ENCODE data around the gene TRPM8. TPM values are rescaled to one million over a fixed set of nuclear protein-coding genes. Genes with fewer than 3 reads are reported as not detected.

The TRPM8 gene
- total and polyA plus RNA-seq, 2 of the 8 experiments (the other 6 are each of a cell fraction or from before 2014, with no cell fraction given): 0.18 to 0.54 TPM

DNA sequence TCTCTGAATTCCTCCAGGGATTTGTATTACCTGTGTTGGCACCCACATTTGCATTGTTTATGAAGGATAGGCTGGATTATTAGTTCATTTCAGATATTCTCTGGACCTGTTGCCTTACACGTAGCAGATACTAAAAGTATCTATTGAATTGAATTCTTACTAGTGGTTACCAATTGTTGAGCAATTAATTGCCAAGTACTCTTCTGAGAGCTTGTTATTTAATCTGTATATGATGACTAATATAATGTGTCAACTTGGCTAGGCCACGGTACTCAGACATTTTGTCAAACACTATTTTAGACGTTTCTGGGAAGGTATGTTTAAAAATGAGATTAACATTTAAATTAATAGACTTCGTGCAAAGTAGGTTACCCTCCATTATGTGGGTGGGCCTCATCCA is 130.9 kb downstream of the TRPM8 start:
- H2BK120ac ChIP-seq (replicated peaks; ENCODE audit: low read depth, low read length): no peak overlapping the region
- no peak overlapping the region for H3K4ac ChIP-seq (replicated peaks; ENCODE audit: insufficient read length, low read depth, low read length)
- no peak overlapping the region for H2AFZ ChIP-seq (ENCODE audit: low read length)
- no peaks in the 10 kb centered on the region for H3K4me1 ChIP-seq (replicated peaks in 1 of 4; ENCODE audit: control insufficient read depth in 3 of 4, insufficient read depth in 4 of 4, low read length in 3 of 4)
- CTCF ChIA-PET (ENCODE audit: partially characterized antibody): interaction anchor here (1.7 kb wide), 1 partner anchor 19 kb away, joined by 3 read pairs; no protein-coding TSS in a partner anchor
- H3K27me3 ChIP-seq (replicated peaks in 1 of 4; ENCODE audit: control insufficient read depth in 3 of 4, extremely low read depth in 1 of 4, insufficient read depth in 3 of 4, low read length in 3 of 4): peaks cover 0 to 1% (median 0%) of the 10 kb centered on the region in 4 experiments; a peak in 1 of 7 replicates
- POLR2A ChIA-PET (ENCODE audit: partially characterized antibody): no interaction called here
- no peaks in the 10 kb centered on the region for H3K36me3 ChIP-seq (ENCODE audit: control insufficient read depth in 2 of 4, insufficient read depth in 4 of 4, low read length in 3 of 4)
- no peak overlapping the region for H3K9ac ChIP-seq (replicated peaks in 1 of 4; ENCODE audit: extremely low read depth in 1 of 4, low read depth in 3 of 4, low read length in 3 of 4)
- no peak overlapping the region for H2BK5ac ChIP-seq (ENCODE audit: low read depth, low read length)
- no peak overlapping the region for H4K5ac ChIP-seq (ENCODE audit: insufficient read length, low read depth, low read length)
- no peaks in the 10 kb centered on the region for H4K20me1 ChIP-seq (replicated peaks in 1 of 2; ENCODE audit: control insufficient read depth in 1 of 2, insufficient read depth in 2 of 2, low read length in 2 of 2)
- no peak overlapping the region for H2BK15ac ChIP-seq (ENCODE audit: low read length)
- no peaks in the 10 kb centered on the region for H3K23me2 ChIP-seq (ENCODE audit: low read depth, low read length)
- H3K9me3 ChIP-seq (ENCODE audit: insufficient read depth in 2 of 2, low read depth in 1 of 2, low read length in 1 of 2): no peaks in the 10 kb centered on the region
- H2BK20ac ChIP-seq (ENCODE audit: low read length): no peak overlapping the region
- no peaks in the 10 kb centered on the region for H3K79me1 ChIP-seq (ENCODE audit: low read depth, low read length)
- no peak overlapping the region for H2BK12ac ChIP-seq (ENCODE audit: low read depth, low read length)
- no peak overlapping the region for H3K4me3 ChIP-seq (ENCODE audit: extremely low read depth in 1 of 4, insufficient read depth in 2 of 4, low read depth in 3 of 4, low read length in 4 of 4)
- DNase-seq (ENCODE audit: low read depth in 1 of 2, low spot score in 2 of 2) (no peak), FAIRE-seq (no peak)
- TF ChIP-seq SUZ12 (IDR thresholded peaks at IDR 0.05; ENCODE audit: low read length): no peak
- no peak for TF ChIP-seq POLR2AphosphoS5 (IDR thresholded peaks at IDR 0.05; ENCODE audit: low read depth, low read length)
- TF ChIP-seq, protein P1, sequence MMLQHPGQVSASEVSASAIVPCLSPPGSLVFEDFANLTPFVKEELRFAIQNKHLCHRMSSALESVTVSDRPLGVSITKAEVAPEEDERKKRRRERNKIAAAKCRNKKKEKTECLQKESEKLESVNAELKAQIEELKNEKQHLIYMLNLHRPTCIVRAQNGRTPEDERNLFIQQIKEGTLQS (IDR thresholded peaks at IDR 0.05; ENCODE audit: insufficient read depth, low read depth, low read length): no peak
- TF ChIP-seq TCF12 (IDR thresholded peaks at IDR 0.05; ENCODE audit: low read depth, low read length): no peak
- no peak for TF ChIP-seq TBP (IDR thresholded peaks at IDR 0.05; ENCODE audit: low read depth, low read length)
- TF ChIP-seq NANOG (IDR thresholded peaks at IDR 0.05; ENCODE audit: insufficient read depth, low read depth, low read length, poor library complexity, severe bottlenecking): no peak
- TF ChIP-seq PHF8 (conservative IDR thresholded peaks at IDR 0.05; ENCODE audit: low read depth, low read length): no peak
- no peaks in the 10 kb centered on the region for H3K79me2 ChIP-seq (ENCODE audit: control insufficient read depth in 1 of 2, insufficient read depth in 2 of 2, low read length in 2 of 2)
- H3K18ac ChIP-seq (ENCODE audit: extremely low read depth, low read length): no peak overlapping the region
- no peak overlapping the region for H3K27ac ChIP-seq (ENCODE audit: low read depth, low read length)
- no peak overlapping the region for H3K23ac ChIP-seq (ENCODE audit: insufficient read length)
- H3K56ac ChIP-seq (replicated peaks; ENCODE audit: insufficient read length, low read depth, low read length): no peak overlapping the region
- no peak overlapping the region for H3K4me2 ChIP-seq (ENCODE audit: insufficient read depth in 1 of 2, low read depth in 2 of 2, low read length in 2 of 2)
- H4K8ac ChIP-seq (ENCODE audit: extremely low read depth, insufficient read depth, low read length): no peak overlapping the region
- H2AK5ac ChIP-seq (ENCODE audit: low read depth, low read length): no peak overlapping the region
- no peak overlapping the region for H3K14ac ChIP-seq (ENCODE audit: insufficient read length)
- WGBS, 2 experiments (ENCODE audit: extremely low coverage in 1 of 2, insufficient coverage in 1 of 2, insufficient read length in 1 of 2, insufficient replicate concordance in 2 of 2, low coverage in 1 of 2, low lambda C conversion rate in 2 of 2, missing lambda C conversion rate in 1 of 2): 88% methylated on average over 4 of the region's 4 CpGs; no CpG with 5 or more reads in 1 of the 2 experiments
- H4K91ac ChIP-seq (replicated peaks; ENCODE audit: insufficient read length, low read length): no peak overlapping the region
